Measurements from ENCODE around the gene PSEN2. TPM values are rescaled to one million over a fixed set of nuclear protein-coding genes. Genes with fewer than 3 reads are reported as not detected.

PSEN2 gene
- total RNA-seq, 1 experiment from 2014 or later = 37.5 TPM

DNA sequence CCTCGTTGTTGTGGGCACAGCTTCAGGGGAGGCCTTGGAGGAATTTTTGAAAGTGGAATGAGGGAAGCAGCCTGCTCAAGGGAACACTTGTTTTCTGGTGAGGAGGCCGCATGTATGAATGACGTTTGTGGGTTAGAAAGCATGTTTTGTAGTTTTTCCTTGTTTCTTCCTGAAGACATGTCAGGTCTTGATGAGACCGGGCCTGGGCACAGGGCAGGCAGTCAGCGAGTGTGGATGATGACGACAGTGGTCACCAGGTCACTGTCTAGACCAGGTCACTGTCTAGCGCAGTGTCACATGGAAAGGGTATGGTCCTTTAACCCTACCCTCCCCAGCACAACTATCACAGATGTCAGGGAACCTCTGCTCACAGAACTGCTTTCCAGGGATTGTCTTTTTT, 7.3 kb downstream of the PSEN2 start:
- Histone ChIP-seq H3K4me1 (no peaks in the 10 kb centered on the region), H3K9me3 (no peaks in the 10 kb centered on the region), H3K4me3 (ENCODE audit: low read depth, low read length) (no peak overlapping the region), H3K36me3 (ENCODE audit: control insufficient read depth, insufficient read depth, low read length) (peaks cover 3% of the 10 kb centered on the region), H3K27me3 (replicated peaks; ENCODE audit: control insufficient read depth, insufficient read depth, low read length) (no peaks in the 10 kb centered on the region)
- TF ChIP-seq, protein P1, sequence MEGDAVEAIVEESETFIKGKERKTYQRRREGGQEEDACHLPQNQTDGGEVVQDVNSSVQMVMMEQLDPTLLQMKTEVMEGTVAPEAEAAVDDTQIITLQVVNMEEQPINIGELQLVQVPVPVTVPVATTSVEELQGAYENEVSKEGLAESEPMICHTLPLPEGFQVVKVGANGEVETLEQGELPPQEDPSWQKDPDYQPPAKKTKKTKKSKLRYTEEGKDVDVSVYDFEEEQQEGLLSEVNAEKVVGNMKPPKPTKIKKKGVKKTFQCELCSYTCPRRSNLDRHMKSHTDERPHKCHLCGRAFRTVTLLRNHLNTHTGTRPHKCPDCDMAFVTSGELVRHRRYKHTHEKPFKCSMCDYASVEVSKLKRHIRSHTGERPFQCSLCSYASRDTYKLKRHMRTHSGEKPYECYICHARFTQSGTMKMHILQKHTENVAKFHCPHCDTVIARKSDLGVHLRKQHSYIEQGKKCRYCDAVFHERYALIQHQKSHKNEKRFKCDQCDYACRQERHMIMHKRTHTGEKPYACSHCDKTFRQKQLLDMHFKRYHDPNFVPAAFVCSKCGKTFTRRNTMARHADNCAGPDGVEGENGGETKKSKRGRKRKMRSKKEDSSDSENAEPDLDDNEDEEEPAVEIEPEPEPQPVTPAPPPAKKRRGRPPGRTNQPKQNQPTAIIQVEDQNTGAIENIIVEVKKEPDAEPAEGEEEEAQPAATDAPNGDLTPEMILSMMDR (IDR thresholded peaks at IDR 0.05; ENCODE audit: insufficient read depth in 1 of 2, low read depth in 1 of 2, low read length in 1 of 2, severe bottlenecking in 1 of 2, unreplicated experiment in 1 of 2) = no peak
- BruUV-seq (replicated peaks) = no TSS peak
- Mint-ChIP-seq H3K27me3 (ENCODE audit: insufficient read depth, unreplicated experiment) (no peaks in the 10 kb centered on the region), H3K27ac (ENCODE audit: unreplicated experiment) (no peak overlapping the region), H3K4me1 (ENCODE audit: low read depth, unreplicated experiment) (peaks cover 5% of the 10 kb centered on the region), H3K9me3 (ENCODE audit: unreplicated experiment) (no peaks in the 10 kb centered on the region), H3K36me3 (ENCODE audit: insufficient read depth, unreplicated experiment) (peaks cover 32% of the 10 kb centered on the region), H3K4me3 (ENCODE audit: unreplicated experiment) (no peak overlapping the region)
- CTCF ChIA-PET = no interaction called here
- DNase-seq = peak in 1 of 2 experiments; percentile 11
- intact Hi-C loops (cut with micrococcal nuclease; ENCODE audit: unreplicated experiment) = no loop called here
- POLR2A ChIA-PET = interaction anchor here (0.6 kb wide), 1 partner anchor 264 kb away, joined by 4 read pairs; no protein-coding TSS in a partner anchor

DNA sequence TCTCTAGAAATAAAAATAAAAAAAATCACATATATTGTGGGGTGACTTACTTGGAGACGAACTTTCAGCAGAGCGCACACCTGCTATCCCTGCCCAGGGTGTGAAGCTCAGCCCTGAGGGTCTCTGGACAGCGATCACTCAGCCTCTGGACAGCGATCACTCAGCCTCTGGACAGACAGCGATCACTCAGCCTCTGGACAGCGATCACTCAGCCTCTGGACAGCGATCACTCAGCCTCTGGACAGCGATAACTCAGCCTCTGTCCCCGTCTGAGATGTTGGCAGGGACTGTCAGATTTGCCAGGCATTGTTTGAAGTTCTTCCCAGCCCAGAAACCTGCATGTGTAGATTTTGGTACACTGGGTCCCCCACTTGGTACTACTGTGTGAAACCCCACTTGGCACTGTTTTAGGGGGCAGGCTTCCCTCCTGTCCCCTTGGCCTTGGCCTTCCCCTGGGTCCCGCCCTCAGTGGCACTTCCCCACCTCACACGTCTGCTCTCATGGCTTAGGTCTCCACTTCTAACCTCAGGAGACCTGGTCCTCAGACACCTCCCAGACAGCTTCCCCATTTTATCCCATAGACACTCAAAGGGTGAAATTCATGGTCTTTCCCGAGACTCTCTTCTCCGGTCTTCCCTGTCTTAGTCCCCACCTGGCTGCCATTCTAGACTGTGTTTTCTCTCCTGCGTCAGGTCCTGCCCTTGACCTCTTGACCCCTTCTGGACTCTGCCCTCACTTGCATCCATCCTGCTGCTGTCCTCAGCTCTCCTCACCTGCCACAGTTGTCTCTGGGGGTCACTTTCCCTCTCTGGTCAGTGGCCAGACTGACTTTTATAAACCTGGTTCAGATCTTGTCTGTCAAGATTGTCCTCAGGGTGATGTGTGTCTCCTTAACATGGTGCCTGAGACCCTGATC, 10.2 kb downstream of the PSEN2 start:
- no peaks in the 10 kb centered on the region for H3K27me3 Mint-ChIP-seq (ENCODE audit: insufficient read depth, unreplicated experiment)
- no TSS peak for BruUV-seq (replicated peaks)
- H3K36me3 Mint-ChIP-seq (ENCODE audit: insufficient read depth, unreplicated experiment) = peaks cover 34% of the 10 kb centered on the region
- no peaks in the 10 kb centered on the region for H3K9me3 Mint-ChIP-seq (ENCODE audit: unreplicated experiment)
- Histone ChIP-seq H3K4me1 (no peaks in the 10 kb centered on the region), H3K36me3 (ENCODE audit: control insufficient read depth, insufficient read depth, low read length) (peaks cover 3% of the 10 kb centered on the region), H3K4me3 (ENCODE audit: low read depth, low read length) (no peak overlapping the region), H3K9me3 (no peaks in the 10 kb centered on the region), H3K27me3 (replicated peaks; ENCODE audit: control insufficient read depth, insufficient read depth, low read length) (no peaks in the 10 kb centered on the region)
- peaks cover 10% of the 10 kb centered on the region for H3K4me1 Mint-ChIP-seq (ENCODE audit: low read depth, unreplicated experiment)
- CTCF ChIA-PET = no interaction called here
- TF ChIP-seq, protein P1 (IDR thresholded peaks at IDR 0.05; ENCODE audit: insufficient read depth in 1 of 2, low read depth in 1 of 2, low read length in 1 of 2, severe bottlenecking in 1 of 2, unreplicated experiment in 1 of 2) = no peak
- H3K27ac Mint-ChIP-seq (ENCODE audit: unreplicated experiment) = no peak overlapping the region
- intact Hi-C loops (cut with micrococcal nuclease; ENCODE audit: unreplicated experiment) = no loop called here
- no peak for DNase-seq
- no peak overlapping the region for H3K4me3 Mint-ChIP-seq (ENCODE audit: unreplicated experiment)
- POLR2A ChIA-PET = no interaction called here

DNA sequence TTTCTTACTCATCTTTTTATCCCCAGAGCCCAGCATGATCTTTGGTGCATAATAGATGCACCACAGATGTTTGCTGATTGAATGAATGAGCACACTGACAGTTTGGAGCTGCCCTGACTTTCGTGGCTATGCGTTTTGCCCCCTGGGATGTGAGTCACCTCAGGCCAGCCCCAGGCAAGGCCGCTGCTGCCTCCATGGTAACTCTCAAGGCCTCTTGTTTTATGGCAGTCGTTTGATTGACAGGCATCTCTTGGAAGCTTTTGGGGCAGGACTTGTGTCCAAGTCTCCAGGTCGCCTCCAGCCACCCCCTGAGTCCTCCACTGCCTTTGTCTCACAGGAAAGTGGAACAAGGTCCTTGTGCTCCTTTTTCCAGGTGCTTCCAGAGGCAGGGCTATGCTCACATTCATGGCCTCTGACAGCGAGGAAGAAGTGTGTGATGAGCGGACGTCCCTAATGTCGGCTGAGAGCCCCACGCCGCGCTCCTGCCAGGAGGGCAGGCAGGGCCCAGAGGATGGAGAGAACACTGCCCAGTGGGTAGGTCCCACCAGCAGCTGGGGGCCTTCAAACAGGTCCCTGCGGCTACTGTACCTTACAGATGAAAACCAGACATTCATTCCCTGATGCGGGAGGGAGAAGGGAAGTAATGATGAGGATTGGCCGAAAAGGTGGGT, 11.2 kb downstream of the PSEN2 start:
- Mint-ChIP-seq H3K27me3 (ENCODE audit: insufficient read depth, unreplicated experiment) (no peaks in the 10 kb centered on the region), H3K36me3 (ENCODE audit: insufficient read depth, unreplicated experiment) (peaks cover 36% of the 10 kb centered on the region), H3K27ac (ENCODE audit: unreplicated experiment) (no peak overlapping the region), H3K9me3 (ENCODE audit: unreplicated experiment) (no peaks in the 10 kb centered on the region), H3K4me3 (ENCODE audit: unreplicated experiment) (no peak overlapping the region), H3K4me1 (ENCODE audit: low read depth, unreplicated experiment) (peaks cover 10% of the 10 kb centered on the region)
- no peaks in the 10 kb centered on the region for H3K27me3 ChIP-seq (replicated peaks; ENCODE audit: control insufficient read depth, insufficient read depth, low read length)
- TF ChIP-seq, protein P1 (IDR thresholded peaks at IDR 0.05; ENCODE audit: insufficient read depth in 1 of 2, low read depth in 1 of 2, low read length in 1 of 2, severe bottlenecking in 1 of 2, unreplicated experiment in 1 of 2) = no peak
- intact Hi-C loops (cut with micrococcal nuclease; ENCODE audit: unreplicated experiment) = no loop called here
- H3K9me3 ChIP-seq = no peaks in the 10 kb centered on the region
- no TSS peak for BruUV-seq (replicated peaks)
- H3K4me1 ChIP-seq = no peaks in the 10 kb centered on the region
- ChIA-PET POLR2A (no interaction called here), CTCF (no interaction called here)
- DNase-seq = no peak
- no peak overlapping the region for H3K4me3 ChIP-seq (ENCODE audit: low read depth, low read length)
- H3K36me3 ChIP-seq (ENCODE audit: control insufficient read depth, insufficient read depth, low read length) = peaks cover 3% of the 10 kb centered on the region

All from Caco-2 (cell line).